GM12801 (cell line): ENCODE results near the gene GLRX2.

Experiments
- CTCF ChIP-seq: IDR thresholded peaks from one replicate; pipeline ENCODE4 v1.5.1; 2011; ENCODE audit warnings: control low read depth; ENCODE audit not compliant: insufficient read length; ENCODE audit errors: extremely low read depth

The GLRX2 gene

GRCh38 chr1:193060938-193061337 lies 44.3 kb downstream of the GLRX2 start:
- no peak for TF ChIP-seq CTCF

GRCh38 chr1:193060406-193060805 lies 44.8 kb downstream of the GLRX2 start:
- TF ChIP-seq CTCF = no peak

- TF ChIP-seq CTCF = no peak
Observed at GRCh38 chr1:193060115-193060403, 45.2 kb downstream of the GLRX2 start.

GRCh38 chr1:193059282-193060114 lies 45.7 kb downstream of the GLRX2 start, which contains the start of the genes RO60 and UCHL5:
RO60 (plus strand) TSS chr1:193059612; CDS start chr1:193069055, 9,443 bp downstream.
UCHL5 (minus strand) TSS chr1:193059360; CDS start chr1:193059260, 100 bp downstream.
- no peak for TF ChIP-seq CTCF

GRCh38 chr1:193058529-193059281 lies 46.5 kb downstream of the GLRX2 start:
- no peak for TF ChIP-seq CTCF

GRCh38 chr1:193054169-193054675 lies 51.0 kb downstream of the GLRX2 start:
- TF ChIP-seq CTCF = no peak
